Measurements from ENCODE around the gene PARP3.

The PARP3 gene

GRCh38 chr3:51950899-51951298, 8.7 kb downstream of the PARP3 start:
- no peak for TF ChIP-seq CTCF (IDR thresholded peaks at IDR 0.05; ENCODE audit: control insufficient read depth, extremely low read depth, insufficient read depth)
- H3K4me3 ChIP-seq (ENCODE audit: low read depth, low read length) = no peak overlapping the region
- no peak for DNase-seq (ENCODE audit: low read depth)

- H3K4me3 ChIP-seq (ENCODE audit: low read depth, low read length) = no peak overlapping the region
- no peak for DNase-seq (ENCODE audit: low read depth)
- no peak for TF ChIP-seq CTCF (IDR thresholded peaks at IDR 0.05; ENCODE audit: control insufficient read depth, extremely low read depth, insufficient read depth)
These were observed 11.3 kb downstream of the PARP3 start for GRCh38 chr3:51953445-51953844.

DNA sequence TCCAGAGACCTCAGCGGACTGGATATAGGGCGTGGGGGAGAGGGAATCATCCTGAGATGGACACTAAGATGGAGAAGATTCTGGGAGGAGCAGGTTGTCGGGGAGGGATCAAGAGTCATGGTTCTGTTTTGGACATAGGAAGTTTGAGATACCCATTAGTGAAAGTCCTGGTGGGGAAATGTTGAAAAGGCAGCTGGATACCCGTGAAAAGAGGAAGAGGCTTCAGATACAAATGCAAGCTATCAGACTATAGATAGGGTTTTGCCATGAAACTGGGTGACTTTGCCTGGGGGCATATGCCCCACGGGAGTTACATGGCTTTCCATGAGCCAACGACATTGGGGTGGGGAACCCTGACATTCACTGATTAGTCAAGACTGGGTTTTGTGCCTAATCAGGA, 11.9 kb downstream of the PARP3 start:
- H3K4me3 ChIP-seq (ENCODE audit: low read depth, low read length) = no peak overlapping the region
- DNase-seq (ENCODE audit: low read depth) = no peak
- TF ChIP-seq CTCF (IDR thresholded peaks at IDR 0.05; ENCODE audit: control insufficient read depth, extremely low read depth, insufficient read depth) = no peak

DNA sequence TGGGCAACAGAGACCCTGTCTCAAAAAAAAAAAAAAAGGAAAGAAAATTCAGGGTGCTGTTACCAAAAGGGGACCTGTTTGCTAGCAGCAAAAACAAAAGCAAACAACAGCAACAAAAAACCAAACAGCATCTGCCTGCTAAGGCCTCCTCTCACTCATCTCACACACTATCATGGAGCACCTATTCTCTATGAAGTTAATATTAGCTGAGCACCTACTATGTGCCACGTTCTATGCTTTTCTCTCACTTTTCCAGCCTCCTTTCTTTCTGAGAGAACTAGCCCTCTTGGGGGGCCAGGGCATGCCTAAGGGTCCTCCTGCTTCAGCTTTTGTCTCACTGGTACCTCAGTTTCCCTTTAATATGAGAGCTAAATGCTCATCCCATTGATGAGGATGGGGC, 12.6 kb downstream of the PARP3 start:
- no peak for DNase-seq (ENCODE audit: low read depth)
- TF ChIP-seq CTCF (IDR thresholded peaks at IDR 0.05; ENCODE audit: control insufficient read depth, extremely low read depth, insufficient read depth) = no peak
- no peak overlapping the region for H3K4me3 ChIP-seq (ENCODE audit: low read depth, low read length)

- H3K4me3 ChIP-seq (ENCODE audit: low read depth, low read length) = no peak within 1 kb of the TSS
- DNase-seq (ENCODE audit: low read depth) = no peak
- TF ChIP-seq CTCF (IDR thresholded peaks at IDR 0.05; ENCODE audit: control insufficient read depth, extremely low read depth, insufficient read depth) = no peak
These were observed 13.2 kb downstream of the PARP3 start, which contains the start of gene GPR62 for GRCh38 chr3:51955175-51955892. Gene GPR62, plus strand, starts transcription at chr3:51955381. Its CDS starts 272 bp downstream, at chr3:51955653.

DNA sequence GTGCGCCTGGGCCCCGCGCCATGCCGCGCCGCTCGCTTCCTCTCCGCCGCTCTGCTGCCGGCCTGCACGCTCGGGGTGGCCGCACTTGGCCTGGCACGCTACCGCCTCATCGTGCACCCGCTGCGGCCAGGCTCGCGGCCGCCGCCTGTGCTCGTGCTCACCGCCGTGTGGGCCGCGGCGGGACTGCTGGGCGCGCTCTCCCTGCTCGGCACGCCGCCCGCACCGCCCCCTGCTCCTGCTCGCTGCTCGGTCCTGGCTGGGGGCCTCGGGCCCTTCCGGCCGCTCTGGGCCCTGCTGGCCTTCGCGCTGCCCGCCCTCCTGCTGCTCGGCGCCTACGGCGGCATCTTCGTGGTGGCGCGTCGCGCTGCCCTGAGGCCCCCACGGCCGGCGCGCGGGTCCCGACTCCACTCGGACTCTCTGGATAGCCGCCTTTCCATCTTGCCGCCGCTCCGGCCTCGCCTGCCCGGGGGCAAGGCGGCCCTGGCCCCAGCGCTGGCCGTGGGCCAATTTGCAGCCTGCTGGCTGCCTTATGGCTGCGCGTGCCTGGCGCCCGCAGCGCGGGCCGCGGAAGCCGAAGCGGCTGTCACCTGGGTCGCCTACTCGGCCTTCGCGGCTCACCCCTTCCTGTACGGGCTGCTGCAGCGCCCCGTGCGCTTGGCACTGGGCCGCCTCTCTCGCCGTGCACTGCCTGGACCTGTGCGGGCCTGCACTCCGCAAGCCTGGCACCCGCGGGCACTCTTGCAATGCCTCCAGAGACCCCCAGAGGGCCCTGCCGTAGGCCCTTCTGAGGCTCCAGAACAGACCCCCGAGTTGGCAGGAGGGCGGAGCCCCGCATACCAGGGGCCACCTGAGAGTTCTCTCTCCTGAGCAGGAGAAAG, 14.0 kb downstream of the PARP3 start:
- no peak overlapping the region for H3K4me3 ChIP-seq (ENCODE audit: low read depth, low read length)
- DNase-seq (ENCODE audit: low read depth) = no peak

More for the DNA sequence above, 14.0 kb downstream of the PARP3 start:
- TF ChIP-seq CTCF (IDR thresholded peaks at IDR 0.05; ENCODE audit: control insufficient read depth, extremely low read depth, insufficient read depth) = no peak

Data from LNCaP clone FGC (cell line).